RWPE2 (cell line): ENCODE results near the gene PDPN.
"Not testable (repeated sequence)": the region's sequence is repeated elsewhere in the genome, so short reads cannot be mapped to it uniquely, and the experiment has no call there.

Experiments used
- ATAC-seq: fragments of 200-7000 bp; cut with Tn5 transposase; 3 replicates; pipeline ENCODE4 v1.9.1; 2021; ENCODE audit warnings: low read depth
- DNase-seq: peaks from one replicate; pipeline ENCODE4 v3.0.0-alpha.2; 2020; ENCODE audit warnings: low spot score
- H3K27ac ChIP-seq: fragments of 450-650 bp; 2 replicates; pipeline ENCODE4 v1.5.1; 2017; ENCODE audit warnings: mild to moderate bottlenecking; ENCODE audit not compliant: poor library complexity, severe bottlenecking
- H3K27me3 ChIP-seq: fragments of 250-450 bp; sonication (Bioruptor Pico); 2 replicates; pipeline ENCODE4 v1.5.1; 2021; ENCODE audit warnings: mild to moderate bottlenecking, moderate library complexity; ENCODE audit not compliant: insufficient read depth, poor library complexity, severe bottlenecking
- H3K36me3 ChIP-seq: fragments of 250-450 bp; sonication (Bioruptor Pico); 2 replicates; pipeline ENCODE4 v1.5.1; 2020; ENCODE audit warnings: low read depth, mild to moderate bottlenecking, moderate library complexity
- H3K4me1 ChIP-seq: fragments of 250-450 bp; sonication (Bioruptor Pico); 2 replicates; pipeline ENCODE4 v1.5.1; 2021; ENCODE audit warnings: mild to moderate bottlenecking, moderate library complexity; ENCODE audit not compliant: insufficient read depth, poor library complexity, severe bottlenecking
- H3K4me3 ChIP-seq: fragments of 250-450 bp; sonication (Bioruptor Pico); 2 replicates; pipeline ENCODE4 v1.5.1; 2021; ENCODE audit warnings: mild to moderate bottlenecking, moderate library complexity; ENCODE audit not compliant: severe bottlenecking
- H3K9me3 ChIP-seq: fragments of 250-450 bp; sonication (Bioruptor Pico); 2 replicates; pipeline ENCODE4 v1.5.1; 2021; ENCODE audit warnings: mild to moderate bottlenecking, moderate library complexity; ENCODE audit not compliant: severe bottlenecking
- CTCF ChIP-seq: fragments of 450-650 bp; IDR thresholded peaks from one replicate; pipeline ENCODE4 v1.5.1; 2017; ENCODE audit warnings: mild to moderate bottlenecking, moderate library complexity; ENCODE audit not compliant: poor library complexity, severe bottlenecking

The PDPN gene

GRCh38 chr1:13554798-13555197 is 28.8 kb upstream of the PDPN start:
- DNase-seq (no peak), ATAC-seq (no peak)
- H3K9me3 ChIP-seq: no peaks in the 10 kb centered on the region
- no peaks in the 10 kb centered on the region for H3K36me3 ChIP-seq
- no peak overlapping the region for H3K27ac ChIP-seq
- H3K4me1 ChIP-seq: no peaks in the 10 kb centered on the region
- H3K4me3 ChIP-seq: no peak overlapping the region
- no peaks in the 10 kb centered on the region for H3K27me3 ChIP-seq
- no peak for TF ChIP-seq CTCF

GRCh38 chr1:13556224-13556764 is 27.3 kb upstream of the PDPN start:
- no peaks in the 10 kb centered on the region for H3K36me3 ChIP-seq
- no peak overlapping the region for H3K4me3 ChIP-seq
- no peaks in the 10 kb centered on the region for H3K4me1 ChIP-seq
- H3K27ac ChIP-seq: no peak overlapping the region
- no peaks in the 10 kb centered on the region for H3K27me3 ChIP-seq
- H3K9me3 ChIP-seq: no peaks in the 10 kb centered on the region
- no peak for ATAC-seq
- DNase-seq: no peak
- no peak for TF ChIP-seq CTCF

GRCh38 chr1:13560541-13560940 is 23.1 kb upstream of the PDPN start:
- DNase-seq (no peak), ATAC-seq (no peak)
- no peaks in the 10 kb centered on the region for H3K9me3 ChIP-seq
- no peaks in the 10 kb centered on the region for H3K4me1 ChIP-seq
- no peak for TF ChIP-seq CTCF
- no peaks in the 10 kb centered on the region for H3K36me3 ChIP-seq
- H3K27me3 ChIP-seq: no peaks in the 10 kb centered on the region
- H3K4me3 ChIP-seq: no peak overlapping the region
- no peak overlapping the region for H3K27ac ChIP-seq

- DNase-seq, H3K9me3 ChIP-seq, H3K27ac ChIP-seq, ATAC-seq, H3K4me3 ChIP-seq, H3K4me1 ChIP-seq, H3K27me3 ChIP-seq, H3K36me3 ChIP-seq: not testable (repeated sequence)
Observed at GRCh38 chr1:13562981-13563380, 20.7 kb upstream of the PDPN start.

GRCh38 chr1:13564073-13564472 is 19.6 kb upstream of the PDPN start:
- ATAC-seq (no peak), DNase-seq (no peak)
- H3K27ac ChIP-seq: no peak overlapping the region
- no peaks in the 10 kb centered on the region for H3K4me1 ChIP-seq
- H3K4me3 ChIP-seq: no peak overlapping the region
- H3K27me3 ChIP-seq: no peaks in the 10 kb centered on the region
- no peaks in the 10 kb centered on the region for H3K36me3 ChIP-seq
- H3K9me3 ChIP-seq: no peaks in the 10 kb centered on the region
- TF ChIP-seq CTCF: no peak

GRCh38 chr1:13570435-13570834 is 13.2 kb upstream of the PDPN start:
- not testable (repeated sequence) for H3K36me3 ChIP-seq, ATAC-seq, H3K9me3 ChIP-seq, H3K27me3 ChIP-seq, DNase-seq, H3K4me3 ChIP-seq, H3K27ac ChIP-seq, H3K4me1 ChIP-seq
